GM20431 (cell line): Measurements from ENCODE around the gene MMS19.
"Not testable (repeated sequence)": the region's sequence is repeated elsewhere in the genome, so short reads cannot be mapped to it uniquely, and the experiment has no call there.

Experiments used
- in situ Hi-C: fragments of 300-500 bp; cut with MseI, MboI; formaldehyde crosslinking; loops from one replicate; pipeline ENCODE4 v1.15.0; 2020; ENCODE audit warnings: low sequenced_read_pairs; ENCODE audit not compliant: unreplicated experiment

Gene MMS19

DNA sequence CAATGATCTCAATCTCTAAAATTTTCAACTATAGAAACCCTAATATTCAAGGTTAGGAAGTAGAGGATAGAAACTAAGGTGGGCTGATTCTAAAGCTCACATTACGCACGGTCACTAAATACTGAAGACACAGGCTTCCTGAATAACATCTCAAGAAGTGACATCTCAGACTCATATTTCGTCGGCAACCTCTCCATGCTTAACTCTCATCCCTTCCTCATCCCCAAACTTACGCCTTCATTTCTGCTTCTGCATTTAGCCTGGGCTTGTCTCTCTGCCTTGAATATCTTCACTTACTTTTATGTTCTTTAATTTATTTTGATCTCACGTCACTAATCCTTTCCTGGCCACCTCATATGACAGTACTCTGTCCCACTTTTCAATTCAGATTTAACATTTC lies 63.0 kb downstream of the MMS19 start:
- in situ Hi-C loops: no loop called here

DNA sequence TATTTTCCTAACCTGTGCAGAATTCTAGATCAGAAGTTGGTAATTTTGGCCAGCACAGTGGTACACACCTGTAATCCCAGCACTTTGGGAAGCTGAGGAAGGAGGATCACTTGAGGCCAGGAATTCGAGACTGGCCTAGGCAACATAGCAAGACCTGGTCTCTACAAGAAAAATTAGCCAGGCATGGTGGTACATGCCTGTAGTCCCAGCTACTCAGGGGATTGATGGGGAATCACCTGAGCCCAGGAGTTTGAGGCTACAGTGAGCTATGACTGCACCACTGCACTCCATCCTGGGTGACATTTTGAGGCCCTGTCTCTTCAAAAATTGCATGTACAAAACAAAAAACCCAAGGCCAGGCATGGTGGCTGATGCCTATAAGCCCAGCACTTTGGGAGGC lies 63.7 kb downstream of the MMS19 start:
- in situ Hi-C loops: no loop called here

DNA sequence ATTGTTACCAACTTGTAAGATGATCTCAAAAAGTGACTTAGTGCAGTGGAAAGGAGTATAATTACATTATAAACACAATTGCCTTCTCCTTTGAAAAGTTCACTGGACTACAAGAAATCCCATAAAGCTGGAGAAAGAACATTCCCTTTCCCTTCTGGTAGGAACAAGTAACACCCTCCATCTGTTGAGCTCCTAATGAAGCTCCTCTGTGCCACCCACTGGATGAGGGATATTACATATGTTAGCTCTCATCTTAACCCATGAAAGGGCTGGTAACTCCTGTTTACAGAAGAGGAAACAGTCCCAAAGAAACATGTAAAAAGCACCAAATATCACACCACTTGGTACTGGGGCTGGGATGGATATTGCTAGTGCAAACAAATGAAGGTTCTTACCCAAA lies 64.2 kb downstream of the MMS19 start:
- in situ Hi-C loops: no loop called here

DNA sequence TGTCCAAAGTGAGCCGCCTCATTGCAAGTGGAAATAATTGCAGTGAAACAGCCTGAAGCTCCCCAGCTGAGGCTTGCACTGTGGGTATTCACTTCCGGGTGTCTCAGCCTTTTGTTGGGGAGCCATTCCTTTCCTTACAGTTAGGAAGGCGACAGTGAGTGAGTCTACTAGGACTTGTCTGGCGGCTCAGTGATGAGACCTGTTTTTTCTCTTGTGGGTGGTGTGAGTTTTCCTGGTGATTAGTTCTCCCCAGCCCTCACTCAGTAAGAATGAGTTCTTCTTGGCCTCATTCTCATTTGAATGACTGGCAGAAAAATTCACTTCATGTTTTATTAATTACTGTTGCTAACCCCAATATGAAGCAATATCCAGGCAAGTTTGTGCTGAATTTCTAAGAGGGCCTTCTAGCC lies 69.6 kb downstream of the MMS19 start:
- in situ Hi-C loops: no loop called here

DNA sequence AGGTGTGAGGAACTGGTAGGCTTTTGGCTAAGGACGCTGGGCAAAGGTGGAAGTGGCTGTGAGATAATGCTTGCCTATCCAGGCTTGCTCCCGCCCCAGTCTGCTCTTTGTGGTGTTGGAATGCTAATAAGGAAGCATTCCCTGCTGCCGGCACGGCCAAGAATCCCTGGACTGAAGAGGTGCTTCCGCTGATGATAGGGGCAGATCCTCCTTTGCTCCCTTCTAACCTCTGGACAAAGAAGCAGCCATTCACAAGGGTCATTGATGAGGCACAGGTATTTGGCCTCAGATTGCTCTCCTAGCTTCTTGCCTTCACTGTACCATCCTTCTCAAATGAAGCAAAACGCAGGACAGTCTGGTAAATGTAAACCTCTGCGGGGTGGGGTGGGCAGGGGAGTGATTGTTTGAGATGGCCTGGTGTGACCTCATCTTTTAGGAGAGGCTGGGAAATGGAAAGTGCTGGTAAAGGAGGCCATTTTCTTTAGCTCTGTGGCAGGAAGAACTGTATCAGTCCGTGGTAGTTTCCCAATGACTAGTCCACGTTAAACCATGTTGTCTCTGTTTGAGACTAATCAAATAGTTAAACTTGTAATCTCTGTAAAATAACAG lies 70.5 kb downstream of the MMS19 start:
- in situ Hi-C loops: no loop called here

DNA sequence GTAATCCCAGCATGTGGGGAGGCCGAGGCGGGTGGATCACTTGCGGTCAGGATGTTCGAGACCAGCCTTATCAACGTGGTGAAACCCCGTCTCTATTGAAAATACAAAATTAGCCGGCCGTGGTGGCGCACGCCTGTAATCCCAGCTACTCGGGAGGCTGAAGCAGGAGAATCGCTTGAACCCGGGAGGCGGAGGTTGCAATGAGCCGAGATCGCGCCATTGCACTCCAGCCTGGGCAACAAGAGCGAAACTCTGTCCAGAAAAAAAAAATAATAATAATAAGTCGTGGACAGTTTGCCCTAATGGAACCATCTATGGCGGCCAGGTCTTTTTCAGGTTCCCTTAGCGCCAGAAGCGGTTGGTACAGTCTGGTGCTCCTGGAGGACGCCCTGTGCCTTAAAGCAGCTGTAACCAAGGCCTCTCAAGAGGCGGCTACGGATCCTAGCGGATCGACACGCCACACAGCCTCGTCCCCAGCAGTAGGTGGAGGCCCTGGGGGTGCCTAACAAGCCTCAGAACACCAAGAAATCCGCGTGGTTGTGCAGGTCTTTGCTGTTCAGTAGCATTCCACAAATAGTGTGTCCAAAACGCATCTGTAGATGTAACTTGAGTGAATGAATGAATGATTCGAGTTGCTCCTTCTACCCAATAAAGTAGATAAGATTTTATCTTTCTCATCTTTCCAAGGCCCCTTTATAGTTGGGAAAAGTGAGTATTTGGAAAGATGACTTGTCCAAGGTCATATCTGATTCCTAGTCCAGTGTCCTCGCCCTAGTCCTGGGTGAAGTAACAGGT lies 71.2 kb downstream of the MMS19 start:
- in situ Hi-C loops: no loop called here

DNA sequence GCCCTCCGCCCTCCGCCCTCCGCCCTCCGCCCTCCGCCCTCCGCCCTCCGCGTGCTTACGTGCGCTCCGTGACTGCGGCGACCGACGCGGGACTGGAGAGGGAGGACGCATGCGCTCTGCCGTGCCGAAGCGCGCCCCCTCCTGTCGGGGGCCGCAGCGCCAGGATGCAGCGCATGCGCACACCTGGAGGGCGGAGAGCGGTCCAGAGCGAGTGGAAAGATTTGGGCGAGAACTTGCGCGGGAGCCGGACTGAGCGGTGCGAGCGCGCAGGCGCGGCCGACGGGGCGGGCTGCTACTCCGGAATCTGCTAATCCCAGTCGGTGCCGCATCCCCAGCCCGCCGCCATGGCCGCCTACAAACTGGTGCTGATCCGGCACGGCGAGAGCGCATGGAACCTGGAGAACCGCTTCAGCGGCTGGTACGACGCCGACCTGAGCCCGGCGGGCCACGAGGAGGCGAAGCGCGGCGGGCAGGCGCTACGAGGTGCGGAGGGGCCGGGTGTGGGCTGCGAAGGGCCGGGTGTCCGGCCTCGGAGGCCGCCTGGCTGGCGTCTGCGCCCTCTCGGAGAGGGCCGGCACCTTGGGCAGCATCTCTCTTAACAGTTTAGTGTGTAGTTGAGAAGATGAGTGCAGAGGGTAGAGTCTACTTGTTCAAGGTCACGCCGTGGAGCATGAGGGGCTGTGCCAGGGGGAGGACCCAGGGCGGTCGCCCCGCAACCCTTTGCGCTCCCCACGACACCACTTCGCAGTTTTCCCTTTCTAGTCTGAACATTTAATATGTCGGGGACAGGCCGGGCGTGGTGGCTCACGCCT lies 72.1 kb downstream of the MMS19 start, which contains the start of gene PGAM1:
PGAM1 (plus strand) TSS at position 228 of the 812 bp plus-strand sequence; CDS start at position 345, 117 bp downstream.
- in situ Hi-C loops: no loop called here

DNA sequence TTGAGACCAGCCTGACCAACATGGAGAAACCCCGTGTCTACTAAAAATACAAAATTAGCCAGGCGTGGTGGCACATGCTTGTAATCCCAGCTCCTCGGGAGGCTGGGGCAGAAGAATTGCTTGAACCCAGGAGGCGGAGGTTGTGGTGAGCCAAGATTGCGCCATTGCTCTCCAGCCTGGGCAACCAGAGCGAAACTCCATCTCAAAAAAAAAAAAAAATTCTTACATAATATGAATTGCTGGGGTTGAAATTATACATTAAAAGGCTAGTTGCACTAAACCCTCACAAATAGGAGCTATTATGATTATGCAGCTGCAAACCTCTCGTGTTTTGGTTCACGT lies 74.5 kb downstream of the MMS19 start:
- in situ Hi-C loops: not testable (repeated sequence)

DNA sequence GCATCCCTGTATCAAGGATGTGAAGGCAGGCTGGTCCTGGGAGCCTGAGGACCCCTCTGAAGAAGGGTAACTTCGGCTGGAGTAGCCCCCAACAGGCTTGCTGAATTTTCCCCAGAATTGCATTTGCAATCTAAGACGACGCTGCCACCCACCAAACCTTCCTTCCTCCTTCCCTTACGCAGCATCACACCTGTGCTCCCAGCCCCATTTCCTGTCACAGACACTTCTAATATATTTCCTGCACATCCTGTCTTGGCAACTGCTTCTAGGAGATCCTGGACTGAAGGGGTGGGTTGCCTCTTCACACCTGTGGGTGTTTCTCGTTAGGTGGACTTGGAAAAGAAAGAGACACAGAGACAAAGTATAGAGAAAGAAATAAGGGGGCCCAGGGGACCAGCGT lies 81.7 kb downstream of the MMS19 start:
- in situ Hi-C loops: no loop called here

DNA sequence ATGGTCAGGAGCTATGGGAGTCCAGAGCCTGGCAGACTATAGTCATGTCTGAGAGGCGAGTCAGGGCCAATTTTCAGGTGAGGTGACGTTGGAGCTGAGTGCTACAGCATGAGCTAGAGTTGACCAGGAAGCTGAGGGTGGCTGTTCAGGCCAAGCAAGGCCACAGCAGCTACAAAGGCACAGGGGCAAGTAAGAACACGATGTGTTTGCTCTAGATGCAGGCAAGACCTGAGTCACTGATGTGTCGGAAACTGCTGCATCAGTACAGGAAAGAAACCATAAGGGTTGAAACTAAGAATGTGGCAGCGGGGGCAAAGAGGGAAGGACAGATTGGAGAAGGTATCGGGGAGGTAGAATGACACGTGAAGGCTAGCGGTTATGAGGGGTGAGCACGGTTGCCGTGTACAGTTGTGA lies 85.3 kb downstream of the MMS19 start:
- in situ Hi-C loops: no loop called here

DNA sequence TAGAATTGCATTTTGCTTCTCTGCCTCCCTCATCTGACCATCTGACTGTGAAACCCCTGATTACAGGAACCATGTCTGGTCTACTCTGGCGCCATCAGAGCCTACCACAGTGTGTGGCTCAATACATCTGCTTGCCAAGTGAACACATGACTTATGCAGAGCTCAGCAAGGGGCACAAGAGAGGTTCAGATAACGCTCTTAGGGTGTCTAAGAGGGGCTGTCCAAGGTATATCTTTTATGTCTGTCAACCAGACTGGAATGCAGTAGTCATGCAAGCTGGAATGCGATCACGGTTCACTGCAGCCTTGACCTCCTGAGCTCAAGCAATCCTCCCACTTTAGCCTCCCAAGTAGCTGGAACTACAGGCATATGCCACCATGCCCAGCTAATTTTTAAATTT lies 86.8 kb downstream of the MMS19 start:
- in situ Hi-C loops: no loop called here

DNA sequence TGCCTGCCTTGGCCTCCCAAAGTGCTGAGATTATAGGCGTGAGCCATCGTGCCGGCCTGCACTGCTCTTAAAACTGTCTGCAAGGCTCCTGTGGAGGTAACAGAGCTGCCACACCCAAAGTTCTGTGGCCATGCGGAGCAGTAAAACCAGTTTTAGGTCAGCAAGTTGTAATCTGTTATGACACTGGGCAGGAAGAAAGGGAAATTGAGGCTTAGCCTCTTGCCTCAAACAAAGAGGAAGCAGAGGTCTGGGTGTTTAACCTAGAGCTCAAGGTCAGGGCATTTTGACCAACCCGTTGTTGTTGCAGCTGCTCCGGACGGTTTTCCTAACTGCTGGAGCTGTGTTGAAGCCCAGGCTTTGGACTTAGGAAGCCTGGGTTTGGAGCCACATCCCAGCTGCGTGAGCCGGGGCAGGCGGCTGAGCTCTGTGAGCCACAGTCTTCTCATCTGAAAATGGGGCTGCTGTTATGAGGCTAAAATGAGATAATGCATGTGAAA lies 89.7 kb downstream of the MMS19 start:
- in situ Hi-C loops: no loop called here
